Osteocyte (in vitro differentiated cells): ENCODE measurements around the gene ARHGAP8. TPM values are rescaled to one million over a fixed set of nuclear protein-coding genes. Genes with fewer than 3 reads are reported as not detected.

Experiments
- DNase-seq: peaks from one replicate; pipeline ENCODE4 v3.0.0; 2021; ENCODE audit warnings: mixed read lengths; ENCODE audit not compliant: unreplicated experiment; ENCODE audit errors: extremely low spot score
- H3K27ac Mint-ChIP-seq: one replicate; pipeline ENCODE4 v1.8.0; 2021; ENCODE audit warnings: mild to moderate bottlenecking, mixed read lengths; ENCODE audit not compliant: unreplicated experiment
- H3K27me3 Mint-ChIP-seq: one replicate; pipeline ENCODE4 v1.8.0; 2021; ENCODE audit warnings: mixed read lengths; ENCODE audit not compliant: unreplicated experiment
- H3K36me3 Mint-ChIP-seq: one replicate; pipeline ENCODE4 v1.8.0; 2021; ENCODE audit warnings: mixed read lengths; ENCODE audit not compliant: unreplicated experiment
- H3K4me1 Mint-ChIP-seq: one replicate; pipeline ENCODE4 v1.8.0; 2021; ENCODE audit warnings: mixed read lengths; ENCODE audit not compliant: unreplicated experiment
- H3K4me3 Mint-ChIP-seq: one replicate; pipeline ENCODE4 v1.8.0; 2021; ENCODE audit warnings: mild to moderate bottlenecking, moderate library complexity, mixed read lengths; ENCODE audit not compliant: unreplicated experiment
- H3K9me3 Mint-ChIP-seq: one replicate; pipeline ENCODE4 v1.8.0; 2021; ENCODE audit warnings: mixed read lengths; ENCODE audit not compliant: unreplicated experiment
- total RNA-seq: library from RNA; stranded (reverse); gene quantifications from 2 replicates; pipeline ENCODE4 v1.2.1, GENCODE V29; 2021
- TF ChIP-seq, protein P1 (sequence below): fragments of 200-600 bp; sonication (generic); IDR thresholded peaks from 2 replicates; pipeline ENCODE4 v1.5.0; 2021; ENCODE audit warnings: antibody characterized with exemption, mild to moderate bottlenecking, moderate library complexity

The ARHGAP8 gene
- total RNA-seq, 1 donor from 2014 or later, result 0.89 TPM

DNA sequence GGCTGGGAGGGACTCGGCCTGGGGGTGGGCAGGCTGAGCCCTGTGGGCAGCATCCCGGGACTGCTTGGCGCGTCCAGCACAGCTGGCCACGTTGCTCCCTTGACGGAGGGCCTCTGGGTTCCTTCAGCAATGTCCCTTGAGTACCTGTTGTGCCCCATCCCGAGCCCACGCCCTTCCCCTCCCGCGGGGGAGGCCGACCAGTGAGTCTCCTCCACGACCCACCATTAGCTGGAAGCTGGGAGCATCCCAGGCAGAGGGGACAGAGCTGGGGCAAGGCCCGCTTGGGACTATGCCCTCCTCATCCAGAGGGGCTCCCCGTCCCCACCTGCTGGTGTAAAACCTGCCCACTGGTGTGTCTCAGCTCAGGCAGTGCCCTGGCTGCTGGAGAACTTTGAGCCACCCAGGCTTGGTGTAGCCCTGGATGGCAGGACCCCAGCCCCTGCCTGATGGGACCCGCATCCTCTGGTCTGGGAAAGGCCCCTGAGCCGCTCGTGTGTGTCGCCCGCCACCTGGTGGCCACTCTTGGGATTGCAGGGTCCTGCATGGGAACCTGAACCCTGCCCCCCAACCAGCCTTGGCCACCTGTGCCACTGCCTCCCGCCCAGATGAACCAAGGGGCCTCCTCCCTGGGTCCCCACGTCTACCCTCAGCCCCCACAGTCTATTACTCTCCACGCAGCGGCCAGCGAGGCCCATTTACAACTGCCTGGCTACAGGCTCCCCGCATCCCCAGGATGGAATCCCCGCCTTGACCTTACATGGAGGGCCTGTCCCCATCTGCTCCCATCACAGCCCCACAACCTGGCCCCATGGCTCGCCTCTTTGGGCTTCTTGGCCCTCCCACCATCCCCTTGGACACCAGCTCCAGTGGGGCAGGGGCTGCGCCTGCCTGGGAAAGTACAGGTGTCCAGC lies 16.6 kb upstream of the ARHGAP8 start:
- Mint-ChIP-seq H3K27me3 (no peaks in the 10 kb centered on the region), H3K4me3 (no peak overlapping the region), H3K9me3 (no peaks in the 10 kb centered on the region), H3K36me3 (no peaks in the 10 kb centered on the region), H3K4me1 (no peaks in the 10 kb centered on the region), H3K27ac (no peak overlapping the region)
- peak; percentile 93 for DNase-seq
- TF ChIP-seq, protein P1, sequence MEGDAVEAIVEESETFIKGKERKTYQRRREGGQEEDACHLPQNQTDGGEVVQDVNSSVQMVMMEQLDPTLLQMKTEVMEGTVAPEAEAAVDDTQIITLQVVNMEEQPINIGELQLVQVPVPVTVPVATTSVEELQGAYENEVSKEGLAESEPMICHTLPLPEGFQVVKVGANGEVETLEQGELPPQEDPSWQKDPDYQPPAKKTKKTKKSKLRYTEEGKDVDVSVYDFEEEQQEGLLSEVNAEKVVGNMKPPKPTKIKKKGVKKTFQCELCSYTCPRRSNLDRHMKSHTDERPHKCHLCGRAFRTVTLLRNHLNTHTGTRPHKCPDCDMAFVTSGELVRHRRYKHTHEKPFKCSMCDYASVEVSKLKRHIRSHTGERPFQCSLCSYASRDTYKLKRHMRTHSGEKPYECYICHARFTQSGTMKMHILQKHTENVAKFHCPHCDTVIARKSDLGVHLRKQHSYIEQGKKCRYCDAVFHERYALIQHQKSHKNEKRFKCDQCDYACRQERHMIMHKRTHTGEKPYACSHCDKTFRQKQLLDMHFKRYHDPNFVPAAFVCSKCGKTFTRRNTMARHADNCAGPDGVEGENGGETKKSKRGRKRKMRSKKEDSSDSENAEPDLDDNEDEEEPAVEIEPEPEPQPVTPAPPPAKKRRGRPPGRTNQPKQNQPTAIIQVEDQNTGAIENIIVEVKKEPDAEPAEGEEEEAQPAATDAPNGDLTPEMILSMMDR, result peak; percentile 96

DNA sequence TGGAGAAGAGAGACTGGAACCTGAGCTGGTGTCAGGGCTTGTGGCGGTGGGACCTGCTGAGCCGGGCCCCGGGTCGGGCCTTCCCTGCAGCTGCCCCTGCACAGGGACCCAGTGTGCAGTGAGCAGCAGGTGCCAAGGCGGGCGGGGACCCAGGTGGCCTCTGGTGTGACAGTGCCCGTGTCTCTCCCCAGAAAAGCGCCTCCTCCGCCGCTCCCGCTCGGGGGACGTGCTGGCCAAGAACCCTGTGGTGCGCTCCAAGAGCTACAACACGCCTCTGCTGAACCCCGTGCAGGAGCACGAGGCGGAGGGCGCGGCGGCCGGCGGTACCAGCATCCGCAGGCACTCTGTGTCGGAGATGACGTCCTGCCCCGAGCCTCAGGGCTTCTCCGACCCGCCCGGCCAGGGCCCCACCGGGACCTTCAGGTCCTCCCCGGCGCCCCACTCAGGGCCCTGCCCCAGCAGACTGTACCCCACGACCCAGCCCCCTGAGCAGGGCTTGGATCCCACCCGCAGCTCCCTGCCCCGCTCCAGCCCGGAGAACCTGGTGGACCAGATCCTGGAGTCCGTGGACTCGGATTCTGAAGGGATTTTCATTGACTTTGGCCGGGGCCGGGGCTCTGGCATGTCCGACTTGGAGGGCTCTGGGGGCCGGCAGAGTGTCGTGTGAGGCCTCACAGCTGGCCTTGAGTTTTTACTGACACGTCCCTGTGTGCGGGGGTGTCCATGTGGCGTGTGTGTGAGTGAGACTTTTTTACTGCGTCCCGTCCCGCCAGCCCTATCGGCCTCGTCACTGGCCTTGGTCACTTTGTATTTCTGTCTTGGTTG lies 15.6 kb upstream of the ARHGAP8 start:
- H3K9me3 Mint-ChIP-seq, result no peaks in the 10 kb centered on the region
- H3K27me3 Mint-ChIP-seq, result no peaks in the 10 kb centered on the region
- H3K36me3 Mint-ChIP-seq, result no peaks in the 10 kb centered on the region
- no peak overlapping the region for H3K4me3 Mint-ChIP-seq
- DNase-seq, result peak; percentile 84
- TF ChIP-seq, protein P1, result no peak
- H3K4me1 Mint-ChIP-seq, result no peaks in the 10 kb centered on the region
- no peak overlapping the region for H3K27ac Mint-ChIP-seq

DNA sequence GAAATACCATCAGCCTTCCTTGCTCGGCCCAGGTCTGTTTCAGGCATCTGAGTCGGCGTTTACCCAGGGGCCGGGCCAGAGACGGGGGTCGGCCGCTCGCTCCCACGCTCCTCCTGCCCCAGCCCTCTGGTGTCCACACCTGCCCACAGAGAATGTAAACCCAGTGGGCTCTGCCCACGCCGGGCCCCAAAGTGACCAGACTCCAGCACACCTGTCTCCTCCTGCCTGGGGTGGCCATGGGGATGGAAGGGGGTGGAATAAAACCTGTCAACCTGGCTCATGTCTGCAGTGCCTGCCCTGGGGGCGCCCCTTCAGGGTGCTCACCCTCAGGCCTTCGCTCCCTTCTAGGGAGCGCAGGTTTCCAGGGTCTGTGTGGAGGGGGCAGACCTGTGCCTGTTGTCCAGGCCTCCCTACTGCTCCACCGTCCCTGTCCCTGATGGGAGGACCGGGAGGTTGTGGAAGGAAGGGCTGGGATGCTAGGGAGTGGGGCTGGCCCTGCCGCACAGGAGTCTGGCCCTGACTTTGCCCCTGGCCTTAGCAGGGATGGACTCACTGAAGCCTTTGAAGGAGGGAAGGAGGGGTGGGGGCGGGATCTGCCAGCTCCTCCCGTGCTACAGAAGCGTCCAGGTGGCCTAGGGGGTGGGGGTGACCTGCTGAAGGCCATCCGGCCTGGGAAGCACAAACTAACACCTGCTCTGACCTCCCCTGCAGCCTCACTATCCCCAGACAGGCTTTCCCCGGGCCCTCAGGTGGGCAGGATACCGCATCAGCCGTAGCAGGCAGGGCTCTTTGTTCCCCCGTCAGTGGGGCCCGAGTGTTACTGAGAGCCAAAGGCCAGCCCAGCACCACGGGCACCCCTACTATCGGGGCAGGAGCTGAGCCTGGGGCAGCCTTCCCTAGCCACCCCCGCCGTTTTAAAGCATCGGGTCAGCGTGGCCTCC lies 14.7 kb upstream of the ARHGAP8 start:
- no peak overlapping the region for H3K27ac Mint-ChIP-seq
- no peaks in the 10 kb centered on the region for H3K4me1 Mint-ChIP-seq
- H3K27me3 Mint-ChIP-seq, result no peaks in the 10 kb centered on the region
- no peaks in the 10 kb centered on the region for H3K9me3 Mint-ChIP-seq
- no peak overlapping the region for H3K4me3 Mint-ChIP-seq
- no peaks in the 10 kb centered on the region for H3K36me3 Mint-ChIP-seq
- TF ChIP-seq, protein P1, result no peak
- DNase-seq, result peak; percentile 80

DNA sequence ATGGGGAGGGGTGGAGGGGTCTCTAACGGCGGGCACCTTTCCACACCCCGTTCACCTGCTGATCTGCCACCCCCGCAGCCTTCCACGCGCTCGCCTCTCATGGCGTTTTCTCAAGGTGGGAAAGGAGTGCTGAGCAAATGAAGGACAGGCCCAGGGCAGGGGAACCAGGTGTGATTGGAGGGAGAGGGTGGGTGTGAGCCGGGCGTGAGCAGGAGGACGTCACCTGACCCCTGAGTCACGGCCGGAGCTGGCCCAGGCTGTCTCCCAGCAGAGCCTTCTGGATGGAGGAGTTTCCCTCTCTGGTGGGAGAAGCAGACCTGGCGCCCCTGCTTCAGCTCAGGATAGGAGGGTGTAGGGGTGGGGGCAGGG lies 14.0 kb upstream of the ARHGAP8 start:
- H3K4me3 Mint-ChIP-seq, result no peak overlapping the region
- peaks cover 2% of the 10 kb centered on the region for H3K27me3 Mint-ChIP-seq
- TF ChIP-seq, protein P1, result no peak
- no peak overlapping the region for H3K27ac Mint-ChIP-seq
- H3K9me3 Mint-ChIP-seq, result no peaks in the 10 kb centered on the region
- H3K4me1 Mint-ChIP-seq, result no peaks in the 10 kb centered on the region
- no peaks in the 10 kb centered on the region for H3K36me3 Mint-ChIP-seq
- no peak for DNase-seq
